Glutamatergic neuron (in vitro differentiated cells): Measurements from ENCODE around the gene SYCE1L. TPM values are rescaled to one million over a fixed set of nuclear protein-coding genes. Genes with fewer than 3 reads are reported as not detected.

Source experiments
- DNase-seq: peaks from one replicate; pipeline ENCODE4 v3.0.0; 2022
- H3K27ac Mint-ChIP-seq: one replicate; pipeline ENCODE4 v1.8.0; 2020; ENCODE audit warnings: mild to moderate bottlenecking, mixed read lengths, inconsistent platforms; ENCODE audit not compliant: unreplicated experiment
- H3K27me3 Mint-ChIP-seq: one replicate; pipeline ENCODE4 v1.8.0; 2020; ENCODE audit warnings: mild to moderate bottlenecking, moderate library complexity, mixed read lengths, inconsistent platforms; ENCODE audit not compliant: unreplicated experiment
- H3K36me3 Mint-ChIP-seq: one replicate; pipeline ENCODE4 v1.8.0; 2020; ENCODE audit warnings: mild to moderate bottlenecking, mixed read lengths, inconsistent platforms; ENCODE audit not compliant: unreplicated experiment
- H3K4me1 Mint-ChIP-seq: one replicate; pipeline ENCODE4 v1.8.0; 2020; ENCODE audit warnings: mild to moderate bottlenecking, low read depth, mixed read lengths, inconsistent platforms; ENCODE audit not compliant: unreplicated experiment
- H3K4me3 Mint-ChIP-seq: one replicate; pipeline ENCODE4 v1.8.0; 2020; ENCODE audit warnings: mild to moderate bottlenecking, mixed read lengths, inconsistent platforms; ENCODE audit not compliant: unreplicated experiment
- H3K9me3 Mint-ChIP-seq: one replicate; pipeline ENCODE4 v1.8.0; 2020; ENCODE audit warnings: mild to moderate bottlenecking, moderate library complexity, mixed read lengths, inconsistent platforms; ENCODE audit not compliant: unreplicated experiment
- total RNA-seq: library from RNA; stranded (reverse); fragmentation: NEBNext Ultra II Directional; extraction: Animal tissue kit (Norgen Biotek cat#: 25700); gene quantifications from one replicate; pipeline ENCODE4 v1.2.1, GENCODE V29; 2021; ENCODE audit not compliant: unreplicated experiment
- TF ChIP-seq, protein P1 (sequence below): fragments of 200-600 bp; sonication (generic); IDR thresholded peaks from one replicate; pipeline ENCODE4 v1.5.0; 2021; ENCODE audit not compliant: partially characterized antibody, unreplicated experiment

Gene SYCE1L
- total RNA-seq, 1 donor from 2014 or later = 12.8 TPM

DNA sequence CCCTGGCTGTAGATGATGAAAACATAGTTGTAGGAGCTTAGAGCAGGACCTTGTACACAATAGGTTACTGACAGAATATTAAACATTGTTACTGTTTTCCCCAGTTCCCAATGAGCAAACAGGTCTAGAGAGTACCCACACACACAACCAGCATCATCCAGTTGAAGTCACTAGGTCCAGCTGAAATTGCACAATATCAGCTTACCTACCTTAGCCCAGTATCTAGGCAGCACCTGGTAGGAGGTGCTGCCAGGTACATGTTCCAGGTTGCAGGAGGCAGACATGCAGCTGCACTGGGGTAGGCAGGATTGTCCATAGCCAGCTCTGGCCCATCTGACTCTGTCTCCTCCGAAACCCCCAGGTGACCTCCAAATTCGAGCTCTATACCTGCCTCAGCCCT is 1.5 kb upstream of the SYCE1L start:
- H3K4me1 Mint-ChIP-seq = peaks cover 11% of the 10 kb centered on the region
- TF ChIP-seq, protein P1, sequence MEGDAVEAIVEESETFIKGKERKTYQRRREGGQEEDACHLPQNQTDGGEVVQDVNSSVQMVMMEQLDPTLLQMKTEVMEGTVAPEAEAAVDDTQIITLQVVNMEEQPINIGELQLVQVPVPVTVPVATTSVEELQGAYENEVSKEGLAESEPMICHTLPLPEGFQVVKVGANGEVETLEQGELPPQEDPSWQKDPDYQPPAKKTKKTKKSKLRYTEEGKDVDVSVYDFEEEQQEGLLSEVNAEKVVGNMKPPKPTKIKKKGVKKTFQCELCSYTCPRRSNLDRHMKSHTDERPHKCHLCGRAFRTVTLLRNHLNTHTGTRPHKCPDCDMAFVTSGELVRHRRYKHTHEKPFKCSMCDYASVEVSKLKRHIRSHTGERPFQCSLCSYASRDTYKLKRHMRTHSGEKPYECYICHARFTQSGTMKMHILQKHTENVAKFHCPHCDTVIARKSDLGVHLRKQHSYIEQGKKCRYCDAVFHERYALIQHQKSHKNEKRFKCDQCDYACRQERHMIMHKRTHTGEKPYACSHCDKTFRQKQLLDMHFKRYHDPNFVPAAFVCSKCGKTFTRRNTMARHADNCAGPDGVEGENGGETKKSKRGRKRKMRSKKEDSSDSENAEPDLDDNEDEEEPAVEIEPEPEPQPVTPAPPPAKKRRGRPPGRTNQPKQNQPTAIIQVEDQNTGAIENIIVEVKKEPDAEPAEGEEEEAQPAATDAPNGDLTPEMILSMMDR = no peak
- H3K9me3 Mint-ChIP-seq = peaks cover 6% of the 10 kb centered on the region
- no peak overlapping the region for H3K27ac Mint-ChIP-seq
- DNase-seq = no peak
- H3K4me3 Mint-ChIP-seq = no peak overlapping the region
- H3K36me3 Mint-ChIP-seq = no peaks in the 10 kb centered on the region
- H3K27me3 Mint-ChIP-seq = peaks cover 3% of the 10 kb centered on the region

DNA sequence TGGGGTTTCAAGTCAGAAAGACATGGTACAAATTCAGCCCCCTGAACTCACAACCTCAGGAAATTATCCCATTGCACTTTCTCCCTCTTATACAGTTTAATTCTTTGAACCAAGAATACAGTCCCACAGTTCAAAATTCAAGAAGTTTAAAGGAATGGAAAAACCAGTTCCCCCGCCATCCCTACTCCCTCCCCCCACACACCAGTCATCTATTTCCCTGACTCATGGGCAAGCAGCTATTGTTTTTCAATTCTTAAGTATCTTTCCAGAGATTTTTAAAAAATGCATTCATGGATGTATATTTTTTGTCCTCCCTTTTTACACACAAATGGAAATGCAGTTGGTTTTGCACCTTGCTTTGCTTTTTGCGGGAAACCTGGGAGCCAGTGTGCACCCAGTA is 7.3 kb downstream of the SYCE1L start:
- DNase-seq = no peak
- Mint-ChIP-seq H3K27me3 (peaks cover 9% of the 10 kb centered on the region), H3K9me3 (peaks cover 4% of the 10 kb centered on the region), H3K4me1 (peaks cover 17% of the 10 kb centered on the region), H3K4me3 (no peak overlapping the region), H3K27ac (peak overlapping the region; percentile 63), H3K36me3 (no peaks in the 10 kb centered on the region)
- TF ChIP-seq, protein P1 = no peak

DNA sequence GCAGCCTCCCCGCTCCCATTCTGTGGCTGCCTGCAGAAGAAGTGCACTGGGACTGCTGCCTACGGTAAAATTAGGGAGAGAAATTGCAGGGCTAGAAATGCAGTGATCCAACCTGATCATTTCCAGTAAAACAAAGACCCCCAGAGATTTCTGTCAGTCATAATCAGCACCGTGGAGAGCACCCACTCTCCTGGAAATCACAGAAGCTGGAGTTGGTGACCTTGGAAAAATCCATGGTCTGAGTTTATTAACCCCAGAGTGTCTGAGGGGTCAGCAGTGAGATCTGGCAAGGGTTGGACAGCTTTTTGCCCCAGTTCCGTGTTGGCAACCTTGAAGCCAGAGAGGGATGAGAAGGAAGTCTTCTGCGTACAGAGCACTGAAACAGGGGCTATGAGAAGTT is 7.8 kb downstream of the SYCE1L start:
- peaks cover 13% of the 10 kb centered on the region for H3K27me3 Mint-ChIP-seq
- TF ChIP-seq, protein P1 = no peak
- peaks cover 8% of the 10 kb centered on the region for H3K9me3 Mint-ChIP-seq
- H3K4me1 Mint-ChIP-seq = peaks cover 20% of the 10 kb centered on the region
- no peak overlapping the region for H3K4me3 Mint-ChIP-seq
- no peaks in the 10 kb centered on the region for H3K36me3 Mint-ChIP-seq
- DNase-seq = no peak
- H3K27ac Mint-ChIP-seq = no peak overlapping the region

DNA sequence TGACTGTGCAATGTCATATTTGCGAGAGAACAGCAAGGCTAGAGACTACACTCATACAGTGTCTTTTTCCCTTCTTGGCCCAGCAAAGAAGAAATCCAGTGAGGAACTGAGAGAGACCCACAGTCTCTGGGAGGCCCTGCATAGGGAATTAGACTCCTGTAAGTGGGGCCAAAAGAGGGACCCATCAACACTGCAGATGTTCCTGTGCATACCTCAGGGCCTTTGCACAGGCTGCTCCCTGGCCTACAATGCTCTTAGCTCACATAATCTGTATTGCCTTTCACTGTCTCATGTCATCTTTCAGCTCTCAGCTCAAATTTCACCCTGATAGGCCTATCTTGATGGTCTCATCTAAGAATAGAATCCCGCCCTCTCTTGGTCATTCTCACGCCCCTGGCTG is 9.2 kb downstream of the SYCE1L start:
- peaks cover 15% of the 10 kb centered on the region for H3K27me3 Mint-ChIP-seq
- peaks cover 20% of the 10 kb centered on the region for H3K4me1 Mint-ChIP-seq
- no peak overlapping the region for H3K4me3 Mint-ChIP-seq
- H3K27ac Mint-ChIP-seq = no peak overlapping the region
- no peak for DNase-seq
- TF ChIP-seq, protein P1 = no peak
- peaks cover 10% of the 10 kb centered on the region for H3K9me3 Mint-ChIP-seq
- H3K36me3 Mint-ChIP-seq = no peaks in the 10 kb centered on the region

DNA sequence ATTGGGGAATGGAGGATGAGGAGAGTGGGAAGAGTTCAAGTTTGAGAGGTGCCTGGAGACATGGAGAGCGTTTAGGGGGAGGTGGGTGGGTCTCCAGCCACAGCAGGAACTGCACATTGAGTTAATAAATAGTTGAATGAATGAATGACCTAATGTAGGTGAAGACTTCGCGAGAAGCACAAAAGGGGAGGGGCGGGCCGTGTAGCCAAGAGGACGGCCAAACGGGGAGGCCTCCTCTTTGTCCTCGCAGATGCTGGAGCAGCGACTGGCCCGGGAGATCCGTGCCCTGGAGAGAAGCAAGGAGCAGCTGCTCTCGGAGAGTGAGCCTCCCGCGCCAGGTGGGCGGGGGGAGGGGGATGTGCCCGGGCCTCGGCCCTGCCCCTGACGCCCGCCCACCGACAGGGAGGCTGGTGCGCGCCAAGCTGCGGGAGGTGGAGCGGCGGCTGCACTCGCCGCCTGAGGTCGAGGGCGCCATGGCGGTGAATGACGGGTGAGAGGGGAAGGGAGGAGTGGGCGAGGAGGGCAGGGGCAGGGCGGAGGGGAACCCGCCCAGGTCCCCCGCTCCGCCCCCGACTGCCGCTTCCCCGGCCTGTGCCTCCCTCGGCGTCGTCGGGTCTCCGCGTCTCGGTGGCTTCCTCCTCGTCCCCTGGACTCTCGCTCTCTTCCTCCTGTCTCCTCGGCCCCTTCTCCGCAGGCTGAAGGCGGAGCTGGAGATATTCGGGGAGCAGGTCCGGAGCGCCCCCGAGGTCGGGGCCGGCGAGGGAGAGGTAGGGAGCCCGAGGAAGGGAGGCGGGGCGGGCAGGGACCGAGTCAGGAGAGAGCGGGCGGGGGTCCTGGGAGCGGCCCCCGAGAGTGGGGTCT is 12.9 kb downstream of the SYCE1L start:
- DNase-seq = peak; percentile 95

More for the DNA sequence above, 12.9 kb downstream of the SYCE1L start:
- peak overlapping the region; percentile 96 for H3K27ac Mint-ChIP-seq
- peaks cover 9% of the 10 kb centered on the region for H3K4me1 Mint-ChIP-seq
- peaks cover 16% of the 10 kb centered on the region for H3K9me3 Mint-ChIP-seq
- TF ChIP-seq, protein P1 = no peak
- H3K27me3 Mint-ChIP-seq = peaks cover 17% of the 10 kb centered on the region
- H3K4me3 Mint-ChIP-seq = peak overlapping the region; percentile 87
- no peaks in the 10 kb centered on the region for H3K36me3 Mint-ChIP-seq
